NAMALWA (cell line): Measurements from ENCODE around the gene SERINC1.

ENCODE experiments used
- DNase-seq: peaks from one replicate; pipeline ENCODE4 v3.0.0-alpha.2; 2015; ENCODE audit warnings: low spot score

The SERINC1 gene

GRCh38 chr6:122432816-122433215 is 38.8 kb downstream of the SERINC1 start:
- no peak for DNase-seq

- no peak for DNase-seq
These were observed 39.8 kb downstream of the SERINC1 start for GRCh38 chr6:122431780-122432179.

GRCh38 chr6:122429323-122429722 is 42.3 kb downstream of the SERINC1 start:
- DNase-seq: no peak

GRCh38 chr6:122428781-122429180 is 42.8 kb downstream of the SERINC1 start:
- no peak for DNase-seq

GRCh38 chr6:122426597-122426996 is 45.0 kb downstream of the SERINC1 start:
- no peak for DNase-seq

- DNase-seq: no peak
These were observed 47.9 kb downstream of the SERINC1 start for GRCh38 chr6:122423734-122424133.

GRCh38 chr6:122422614-122423267 is 48.9 kb downstream of the SERINC1 start:
- DNase-seq: no peak

GRCh38 chr6:122422003-122422402 is 49.6 kb downstream of the SERINC1 start:
- no peak for DNase-seq

- no peak for DNase-seq
These were observed 54.8 kb downstream of the SERINC1 start for GRCh38 chr6:122416825-122417224.

GRCh38 chr6:122412001-122412400 is 59.6 kb downstream of the SERINC1 start:
- DNase-seq: no peak

GRCh38 chr6:122408702-122409458 is 62.7 kb downstream of the SERINC1 start:
- no peak for DNase-seq

GRCh38 chr6:122408240-122408639 is 63.4 kb downstream of the SERINC1 start:
- DNase-seq: no peak

GRCh38 chr6:122407712-122408111 is 63.9 kb downstream of the SERINC1 start:
- no peak for DNase-seq

- no peak for DNase-seq
These were observed 65.4 kb downstream of the SERINC1 start for GRCh38 chr6:122406187-122406586.

GRCh38 chr6:122405417-122405816 is 66.2 kb downstream of the SERINC1 start:
- peak; percentile 13 for DNase-seq

GRCh38 chr6:122404444-122404843 is 67.2 kb downstream of the SERINC1 start:
- DNase-seq: no peak

- no peak for DNase-seq
These were observed 70.5 kb downstream of the SERINC1 start for GRCh38 chr6:122401104-122401503.

- peak; percentile 32 for DNase-seq
These were observed 71.0 kb downstream of the SERINC1 start for GRCh38 chr6:122400462-122401089.

GRCh38 chr6:122400121-122400450 is 71.5 kb downstream of the SERINC1 start:
- peak; percentile 42 for DNase-seq

GRCh38 chr6:122399348-122400120 is 72.1 kb downstream of the SERINC1 start, which contains the start of gene HSF2:
Gene HSF2 (plus strand): TSS chr6:122399652. CDS start chr6:122399738, 86 bp downstream.
- DNase-seq: peak; percentile 97

- DNase-seq: no peak
These were observed 72.6 kb downstream of the SERINC1 start for GRCh38 chr6:122399055-122399347.

GRCh38 chr6:122394016-122394415 is 77.6 kb downstream of the SERINC1 start:
- no peak for DNase-seq
